ENCODE results near the gene PAX4. TPM values are rescaled to one million over a fixed set of nuclear protein-coding genes. Genes with fewer than 3 reads are reported as not detected.

The PAX4 gene
- total and polyA plus RNA-seq, 9 of the 15 experiments (the other 6 are each of a cell fraction or from before 2014, with no cell fraction given): not detected

DNA sequence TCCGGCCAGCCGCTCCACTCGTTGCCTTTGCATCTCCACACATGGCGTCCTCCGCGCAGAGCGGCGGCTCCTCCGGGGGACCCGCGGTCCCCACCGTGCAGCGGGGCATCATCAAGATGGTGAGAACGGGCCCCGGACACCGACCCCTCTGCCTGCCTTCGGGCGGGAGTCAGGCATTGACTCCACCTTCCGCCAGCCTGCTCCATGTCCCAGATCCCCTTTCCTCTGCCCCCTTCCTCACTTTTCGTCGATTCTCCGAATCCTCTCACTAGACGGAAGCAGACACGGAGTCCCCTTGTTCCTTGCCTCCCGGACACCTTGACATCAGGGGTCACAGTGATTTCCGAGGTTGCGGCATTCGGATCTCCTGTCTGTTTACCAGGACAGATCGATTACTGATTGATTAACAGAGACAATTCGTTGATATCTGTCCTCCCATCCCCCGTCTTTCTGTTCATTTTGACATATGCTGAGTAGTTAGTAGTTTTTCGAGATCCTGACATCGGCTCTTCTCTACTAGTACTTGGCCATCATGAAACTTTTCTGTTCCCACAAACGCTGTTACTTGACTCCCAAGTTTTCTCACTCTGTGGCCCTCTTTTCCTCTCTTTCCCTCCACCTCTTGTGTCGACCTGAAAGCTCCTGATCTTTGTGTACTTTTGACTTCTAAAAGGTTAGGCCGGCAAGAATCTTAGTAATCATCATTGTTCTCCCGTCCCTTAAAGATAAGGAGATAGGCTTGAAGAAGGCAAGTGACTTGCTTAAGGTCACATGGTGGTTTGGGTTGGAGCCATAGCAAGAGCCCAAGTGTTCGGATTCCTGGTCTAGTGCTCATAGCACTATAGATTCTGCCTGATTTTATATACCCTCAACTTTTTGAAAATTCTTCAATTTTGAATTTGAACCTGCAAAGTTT lies 34.6 kb upstream of the PAX4 start (continued):
- TF ChIP-seq SMARCB1 (IDR thresholded peaks at IDR 0.05; ENCODE audit: insufficient read length, low read depth) (no peak), ZNF431 (CRISPR knock-in tag; IDR thresholded peaks at IDR 0.05) (0 out of 2 replicates have a peak, but pooled peaks have one; percentile 54), ZNF408 (CRISPR knock-in tag; IDR thresholded peaks at IDR 0.05; ENCODE audit: low read depth) (no peak), TEAD2 (tag; IDR thresholded peaks at IDR 0.05) (0 out of 2 replicates have a peak, but pooled peaks have one; percentile 51), ELF2 (CRISPR knock-in tag; IDR thresholded peaks at IDR 0.05) (no peak), MTA2 (IDR thresholded peaks at IDR 0.05; ENCODE audit: low read depth) (no peak), TAF1 (IDR thresholded peaks at IDR 0.05; ENCODE audit: control insufficient read depth, extremely low read depth, insufficient read depth, low read length, severe bottlenecking) (no peak), EWSR1 (IDR thresholded peaks at IDR 0.05; ENCODE audit: borderline replicate concordance, low read depth, partially characterized antibody) (no peak), HDGF (IDR thresholded peaks at IDR 0.05) (no peak), SP2 (IDR thresholded peaks at IDR 0.05; ENCODE audit: extremely low read depth, low read depth, low read length, poor library complexity, severe bottlenecking) (no peak), PCBP1 (IDR thresholded peaks at IDR 0.05; ENCODE audit: low read depth, low read length, poor library complexity, severe bottlenecking) (peak; percentile 35), HDAC6 (IDR thresholded peaks at IDR 0.05; ENCODE audit: low read depth, low read length) (no peak), HSF4 (CRISPR knock-in tag; IDR thresholded peaks at IDR 0.05; ENCODE audit: borderline replicate concordance) (no peak), CXXC5 (CRISPR knock-in tag; IDR thresholded peaks at IDR 0.05) (peak; percentile 48; the same call in 1 of the 2 replicates), CSDE1 (IDR thresholded peaks at IDR 0.05) (peak in 1 of 2 experiments; percentile 45; a peak in 2 of 4 replicates), MCM3 (IDR thresholded peaks at IDR 0.05) (no peak), ILF3 (IDR thresholded peaks at IDR 0.05; ENCODE audit: borderline replicate concordance) (no peak), NFIC (IDR thresholded peaks at IDR 0.05) (peak; percentile 68), TAF15 (IDR thresholded peaks at IDR 0.05; ENCODE audit: low read depth, low read length) (no peak), U2AF2 (optimal IDR thresholded peaks at IDR 0.05; ENCODE audit: low read depth, low read length) (no peak), ATF7 (IDR thresholded peaks at IDR 0.05) (no peak), MCM7 (IDR thresholded peaks at IDR 0.05) (no peak), SMAD4 (CRISPR knock-in tag; conservative IDR thresholded peaks at IDR 0.05) (no peak), NCOA1 (IDR thresholded peaks at IDR 0.05; ENCODE audit: low read depth) (0 out of 2 replicates have a peak, but pooled peaks have one; percentile 19), MYNN (IDR thresholded peaks at IDR 0.05) (no peak), MYNN (CRISPR knock-in tag; IDR thresholded peaks at IDR 0.05) (no peak), STAT5B (CRISPR knock-in tag; IDR thresholded peaks at IDR 0.05) (no peak), SREBF2 (CRISPR knock-in tag; IDR thresholded peaks at IDR 0.05) (0 out of 2 replicates have a peak, but pooled peaks have one; percentile 95), POLR2AphosphoS2 (IDR thresholded peaks at IDR 0.05; ENCODE audit: low read length) (no peak), HMG20B (CRISPR knock-in tag; IDR thresholded peaks at IDR 0.05) (no peak), PTBP1 (IDR thresholded peaks at IDR 0.05; ENCODE audit: low read depth, low read length) (no peak)
- TF ChIP-seq, protein P1, sequence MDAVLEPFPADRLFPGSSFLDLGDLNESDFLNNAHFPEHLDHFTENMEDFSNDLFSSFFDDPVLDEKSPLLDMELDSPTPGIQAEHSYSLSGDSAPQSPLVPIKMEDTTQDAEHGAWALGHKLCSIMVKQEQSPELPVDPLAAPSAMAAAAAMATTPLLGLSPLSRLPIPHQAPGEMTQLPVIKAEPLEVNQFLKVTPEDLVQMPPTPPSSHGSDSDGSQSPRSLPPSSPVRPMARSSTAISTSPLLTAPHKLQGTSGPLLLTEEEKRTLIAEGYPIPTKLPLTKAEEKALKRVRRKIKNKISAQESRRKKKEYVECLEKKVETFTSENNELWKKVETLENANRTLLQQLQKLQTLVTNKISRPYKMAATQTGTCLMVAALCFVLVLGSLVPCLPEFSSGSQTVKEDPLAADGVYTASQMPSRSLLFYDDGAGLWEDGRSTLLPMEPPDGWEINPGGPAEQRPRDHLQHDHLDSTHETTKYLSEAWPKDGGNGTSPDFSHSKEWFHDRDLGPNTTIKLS (IDR thresholded peaks at IDR 0.05; ENCODE audit: borderline replicate concordance, low read depth): no peak

Measured in K562 (cell line).